ENCODE data around the gene INPP1.

INPP1 gene

GRCh38 chr2:190360561-190360960 is 17.2 kb downstream of the INPP1 start:
- DNase-seq (ENCODE audit: low read depth in 2 of 2, low spot score in 1 of 2) = no peak

- DNase-seq (ENCODE audit: low read depth in 2 of 2, low spot score in 1 of 2) = no peak
Observed at GRCh38 chr2:190360965-190361364, 17.6 kb downstream of the INPP1 start.

- DNase-seq (ENCODE audit: low read depth in 2 of 2, low spot score in 1 of 2) = no peak
Observed at GRCh38 chr2:190361572-190361971, 18.2 kb downstream of the INPP1 start.

- DNase-seq (ENCODE audit: low read depth in 2 of 2, low spot score in 1 of 2) = no peak
Observed at GRCh38 chr2:190362894-190363293, 19.5 kb downstream of the INPP1 start.

- DNase-seq (ENCODE audit: low read depth in 2 of 2, low spot score in 1 of 2) = no peak
Observed at GRCh38 chr2:190365499-190366204, 22.3 kb downstream of the INPP1 start.

GRCh38 chr2:190366248-190366753 is 22.9 kb downstream of the INPP1 start:
- no peak for DNase-seq (ENCODE audit: low read depth in 2 of 2, low spot score in 1 of 2)

GRCh38 chr2:190367091-190367490 is 23.7 kb downstream of the INPP1 start:
- DNase-seq (ENCODE audit: low read depth in 2 of 2, low spot score in 1 of 2) = no peak

GRCh38 chr2:190369635-190370034 is 26.2 kb downstream of the INPP1 start:
- DNase-seq (ENCODE audit: low read depth in 2 of 2, low spot score in 1 of 2) = no peak

- DNase-seq (ENCODE audit: low read depth in 2 of 2, low spot score in 1 of 2) = no peak
Observed at GRCh38 chr2:190376083-190376482, 32.7 kb downstream of the INPP1 start.

- no peak for DNase-seq (ENCODE audit: low read depth in 2 of 2, low spot score in 1 of 2)
Observed at GRCh38 chr2:190376591-190377245, 33.3 kb downstream of the INPP1 start.

- no peak for DNase-seq (ENCODE audit: low read depth in 2 of 2, low spot score in 1 of 2)
Observed at GRCh38 chr2:190378880-190379237, 35.5 kb downstream of the INPP1 start.

- DNase-seq (ENCODE audit: low read depth in 2 of 2, low spot score in 1 of 2) = no peak
Observed at GRCh38 chr2:190379249-190379964, 36.0 kb downstream of the INPP1 start.

GRCh38 chr2:190380962-190381412 is 37.6 kb downstream of the INPP1 start:
- no peak for DNase-seq (ENCODE audit: low read depth in 2 of 2, low spot score in 1 of 2)

- DNase-seq (ENCODE audit: low read depth in 2 of 2, low spot score in 1 of 2) = no peak
Observed at GRCh38 chr2:190382851-190383250, 39.5 kb downstream of the INPP1 start.

GRCh38 chr2:190387422-190387821 is 44.0 kb downstream of the INPP1 start:
- DNase-seq (ENCODE audit: low read depth in 2 of 2, low spot score in 1 of 2) = no peak

- no peak for DNase-seq (ENCODE audit: low read depth in 2 of 2, low spot score in 1 of 2)
Observed at GRCh38 chr2:190396271-190396670, 52.9 kb downstream of the INPP1 start.

GRCh38 chr2:190402986-190403603 is 59.7 kb downstream of the INPP1 start:
- no peak for DNase-seq (ENCODE audit: low read depth in 2 of 2, low spot score in 1 of 2)

- DNase-seq (ENCODE audit: low read depth in 2 of 2, low spot score in 1 of 2) = no peak
Observed at GRCh38 chr2:190404487-190404886, 61.1 kb downstream of the INPP1 start.

- no peak for DNase-seq (ENCODE audit: low read depth in 2 of 2, low spot score in 1 of 2)
Observed at GRCh38 chr2:190405070-190405469, 61.7 kb downstream of the INPP1 start.

- DNase-seq (ENCODE audit: low read depth in 2 of 2, low spot score in 1 of 2) = no peak
Observed at GRCh38 chr2:190405995-190406394, 62.6 kb downstream of the INPP1 start.

GRCh38 chr2:190406805-190407204 is 63.4 kb downstream of the INPP1 start:
- no peak for DNase-seq (ENCODE audit: low read depth in 2 of 2, low spot score in 1 of 2)
